HG03571 (cell line): ENCODE data around the gene RUNX3.

ENCODE experiments used
- ATAC-seq: cut with Tn5 transposase; IDR thresholded peaks from one replicate; pipeline ENCODE4 v1.9.1; 2021; ENCODE audit not compliant: unreplicated experiment

RUNX3 gene

GRCh38 chr1:24888971-24889676 is 41.0 kb downstream of the RUNX3 start:
- no peak for ATAC-seq

- ATAC-seq = no peak
Measured at GRCh38 chr1:24888061-24888970, 41.8 kb downstream of the RUNX3 start.

GRCh38 chr1:24886241-24886640 is 43.8 kb downstream of the RUNX3 start:
- no peak for ATAC-seq

GRCh38 chr1:24884751-24885150 is 45.3 kb downstream of the RUNX3 start:
- ATAC-seq = no peak

GRCh38 chr1:24881034-24881433 is 49.0 kb downstream of the RUNX3 start:
- ATAC-seq = no peak

- ATAC-seq = no peak
Measured at GRCh38 chr1:24878775-24879742, 51.0 kb downstream of the RUNX3 start.

GRCh38 chr1:24878045-24878444 is 52.0 kb downstream of the RUNX3 start:
- ATAC-seq = no peak

GRCh38 chr1:24875991-24876506 is 54.0 kb downstream of the RUNX3 start:
- ATAC-seq = no peak

- no peak for ATAC-seq
Measured at GRCh38 chr1:24875257-24875656, 54.8 kb downstream of the RUNX3 start.

- ATAC-seq = no peak
Measured at GRCh38 chr1:24874611-24875234, 55.4 kb downstream of the RUNX3 start.

GRCh38 chr1:24874056-24874455 is 56.0 kb downstream of the RUNX3 start:
- no peak for ATAC-seq

- no peak for ATAC-seq
Measured at GRCh38 chr1:24873148-24873547, 56.9 kb downstream of the RUNX3 start.

GRCh38 chr1:24872061-24872850 is 57.8 kb downstream of the RUNX3 start:
- no peak for ATAC-seq

GRCh38 chr1:24871306-24871901 is 58.7 kb downstream of the RUNX3 start:
- no peak for ATAC-seq

- no peak for ATAC-seq
Measured at GRCh38 chr1:24870551-24871195, 59.4 kb downstream of the RUNX3 start.

- ATAC-seq = no peak
Measured at GRCh38 chr1:24868016-24868875, 61.8 kb downstream of the RUNX3 start.

GRCh38 chr1:24867084-24867870 is 62.8 kb downstream of the RUNX3 start:
- no peak for ATAC-seq
